SIG-M5 (cell line): ENCODE results near the gene MSANTD7.
"Not testable (repeated sequence)": the region's sequence is repeated elsewhere in the genome, so short reads cannot be mapped to it uniquely, and the experiment has no call there.

Experiments used
- DNase-seq: peaks from one replicate; lab custom pipeline; 2025; lab: John Stamatoyannopoulos, UW

Gene MSANTD7, protein sequence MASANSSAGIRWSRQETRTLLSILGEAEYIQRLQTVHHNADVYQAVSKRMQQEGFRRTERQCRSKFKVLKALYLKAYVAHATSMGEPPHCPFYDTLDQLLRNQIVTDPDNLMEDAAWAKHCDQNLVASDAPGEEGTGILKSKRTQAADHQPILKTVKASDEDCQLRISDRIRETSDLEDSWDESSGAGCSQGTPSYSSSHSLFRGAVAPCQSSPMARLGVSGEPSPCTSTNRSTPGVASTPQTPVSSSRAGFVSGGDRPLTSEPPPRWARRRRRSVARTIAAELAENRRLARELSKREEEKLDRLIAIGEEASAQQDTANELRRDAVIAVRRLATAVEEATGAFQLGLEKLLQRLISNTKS

DNA sequence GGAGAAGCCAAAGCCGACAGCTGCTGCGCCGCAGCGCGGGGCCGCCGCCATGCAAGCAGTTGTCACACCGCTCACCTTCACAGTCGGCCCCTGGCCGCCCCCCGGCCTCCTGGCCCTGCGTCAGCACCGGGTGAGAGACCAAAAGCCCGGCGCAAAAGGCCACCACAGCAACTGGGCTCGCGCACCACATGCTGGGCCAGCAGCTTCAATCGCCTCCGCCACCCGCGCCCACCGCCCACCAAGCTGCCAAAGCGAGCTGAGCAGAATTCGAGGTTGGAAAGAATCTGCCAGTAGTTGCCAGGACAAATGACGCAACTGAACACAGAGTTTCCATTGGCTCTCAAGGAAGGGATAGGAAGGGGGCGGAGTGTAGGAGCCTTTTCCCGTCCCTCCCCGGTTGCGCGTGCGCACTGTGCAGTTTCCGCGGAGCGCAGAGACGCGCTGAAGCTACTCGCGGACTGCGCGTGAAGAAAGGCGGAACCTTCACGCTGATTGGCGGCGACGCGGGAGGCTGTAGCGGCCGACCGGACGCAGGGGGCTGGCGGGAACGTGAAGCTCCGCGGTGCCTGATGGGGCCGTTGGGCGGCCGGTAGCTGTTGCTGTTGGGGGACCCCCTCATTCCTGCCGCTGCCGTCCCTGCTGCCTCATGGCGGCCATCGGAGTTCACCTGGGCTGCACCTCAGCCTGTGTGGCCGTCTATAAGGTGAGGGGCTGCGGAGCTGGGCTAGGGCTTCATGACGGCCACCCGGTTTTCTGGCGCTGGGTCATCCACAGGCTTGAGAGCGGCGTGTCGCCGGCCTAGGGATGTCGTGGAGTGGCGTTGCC is at the start of gene MSANTD7, which contains the start of the genes CDNF and HSPA14:
Gene MSANTD7 (plus strand): TSS at position 550 of the 825 bp plus-strand sequence. CDS start 3,979 bp downstream, outside the sequence.
Gene CDNF (minus strand): TSS at position 281 of the 825 bp plus-strand sequence. CDS start 91 bp downstream, at position 190.
Gene HSPA14 (plus strand): TSS at position 550 of the 825 bp plus-strand sequence. CDS start 97 bp downstream, at position 647.
- DNase-seq, result peak; percentile 77

DNA sequence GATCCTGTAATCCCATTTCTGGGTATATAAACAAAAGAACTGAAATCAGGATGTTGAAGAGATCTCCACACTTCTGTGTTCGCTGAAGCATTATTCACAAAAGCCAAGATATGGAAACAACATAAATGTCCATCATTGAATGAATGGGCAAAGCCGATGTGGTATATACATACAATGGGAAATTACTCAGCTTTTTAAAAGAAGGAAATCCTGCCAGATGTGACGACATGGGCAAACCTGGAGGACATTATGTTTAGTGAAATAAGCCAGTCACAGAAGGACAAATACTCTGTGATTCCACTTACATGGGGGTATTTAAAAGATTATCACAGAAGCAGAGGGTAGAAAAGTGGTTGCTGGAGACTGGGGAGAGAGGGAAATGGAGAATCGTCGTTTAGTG is 39.5 kb upstream of the MSANTD7 start:
- DNase-seq, result no peak

DNA sequence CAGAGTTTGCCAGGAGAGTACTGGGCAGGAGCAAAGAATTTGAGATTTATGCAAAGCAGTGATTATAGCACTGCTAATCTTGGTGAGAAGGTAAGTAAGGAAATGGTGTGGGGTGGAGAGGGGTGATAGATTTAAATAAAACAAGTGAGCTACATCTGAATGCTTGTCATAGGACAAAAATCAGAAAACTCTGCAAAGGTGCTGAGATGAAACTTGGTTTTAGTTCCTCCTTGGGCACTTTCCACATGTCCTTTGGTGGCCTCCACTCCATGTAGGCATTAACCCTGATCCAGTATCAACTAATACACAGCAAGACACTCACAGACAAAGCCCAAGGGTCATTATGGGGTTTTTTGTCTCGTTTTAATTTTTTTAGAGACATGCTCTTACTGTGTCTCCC is 37.7 kb upstream of the MSANTD7 start:
- no peak for DNase-seq

DNA sequence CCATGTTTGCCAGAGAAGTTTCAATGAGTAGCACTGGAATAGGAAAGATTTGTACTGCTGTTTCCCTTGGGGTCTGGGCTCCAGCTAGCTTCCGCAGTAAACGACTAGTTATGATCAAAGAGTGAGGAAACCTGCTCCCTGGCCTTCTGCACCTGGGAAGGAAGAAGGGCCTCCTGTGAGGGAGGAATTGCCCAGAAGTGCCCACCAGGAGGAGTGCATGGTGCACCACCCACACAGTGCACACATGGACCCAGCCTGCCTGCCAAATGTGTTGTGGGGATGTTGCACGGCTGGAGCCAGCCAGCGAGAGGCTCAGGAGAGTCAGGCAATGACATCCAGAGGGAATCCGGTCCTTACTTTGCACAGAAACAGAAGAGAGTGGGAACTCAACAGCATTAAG is 36.4 kb upstream of the MSANTD7 start:
- no peak for DNase-seq

DNA sequence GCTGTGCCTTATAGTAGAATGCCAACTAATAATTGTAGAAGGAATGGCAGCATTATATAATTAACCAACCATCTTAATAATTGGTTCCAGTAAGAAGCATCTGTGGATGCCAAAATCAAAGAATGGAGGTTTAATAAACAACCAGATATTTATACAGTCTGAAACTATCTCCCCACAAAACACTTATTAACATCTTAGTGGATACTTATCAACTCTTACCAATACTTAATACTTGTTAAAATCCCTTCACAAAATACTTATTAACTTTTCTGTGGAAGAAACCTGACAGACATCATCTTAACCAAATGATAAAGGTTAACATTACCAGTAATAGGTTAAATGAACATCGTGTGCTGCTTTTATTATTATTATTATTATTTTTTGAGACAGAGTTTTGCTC is 34.3 kb upstream of the MSANTD7 start:
- DNase-seq, result no peak

DNA sequence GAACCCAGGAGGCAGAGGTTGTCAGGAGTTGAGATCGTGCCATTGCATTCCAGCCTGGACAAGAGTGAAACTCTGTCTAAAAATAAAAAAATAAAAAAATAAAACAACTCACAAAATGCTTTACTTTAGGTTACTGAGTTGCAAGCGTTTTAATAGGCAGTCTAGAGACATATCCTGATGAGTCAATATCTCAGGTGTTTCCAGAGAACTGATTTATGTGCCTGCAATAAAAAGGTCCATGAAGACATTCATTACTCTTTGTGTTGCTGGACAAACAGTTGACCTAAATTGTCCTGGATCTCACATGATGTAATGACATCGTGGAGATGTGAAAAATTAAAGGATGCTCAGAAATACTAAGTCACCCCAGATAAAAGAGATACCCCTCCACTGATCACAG is 31.8 kb upstream of the MSANTD7 start:
- no peak for DNase-seq

DNA sequence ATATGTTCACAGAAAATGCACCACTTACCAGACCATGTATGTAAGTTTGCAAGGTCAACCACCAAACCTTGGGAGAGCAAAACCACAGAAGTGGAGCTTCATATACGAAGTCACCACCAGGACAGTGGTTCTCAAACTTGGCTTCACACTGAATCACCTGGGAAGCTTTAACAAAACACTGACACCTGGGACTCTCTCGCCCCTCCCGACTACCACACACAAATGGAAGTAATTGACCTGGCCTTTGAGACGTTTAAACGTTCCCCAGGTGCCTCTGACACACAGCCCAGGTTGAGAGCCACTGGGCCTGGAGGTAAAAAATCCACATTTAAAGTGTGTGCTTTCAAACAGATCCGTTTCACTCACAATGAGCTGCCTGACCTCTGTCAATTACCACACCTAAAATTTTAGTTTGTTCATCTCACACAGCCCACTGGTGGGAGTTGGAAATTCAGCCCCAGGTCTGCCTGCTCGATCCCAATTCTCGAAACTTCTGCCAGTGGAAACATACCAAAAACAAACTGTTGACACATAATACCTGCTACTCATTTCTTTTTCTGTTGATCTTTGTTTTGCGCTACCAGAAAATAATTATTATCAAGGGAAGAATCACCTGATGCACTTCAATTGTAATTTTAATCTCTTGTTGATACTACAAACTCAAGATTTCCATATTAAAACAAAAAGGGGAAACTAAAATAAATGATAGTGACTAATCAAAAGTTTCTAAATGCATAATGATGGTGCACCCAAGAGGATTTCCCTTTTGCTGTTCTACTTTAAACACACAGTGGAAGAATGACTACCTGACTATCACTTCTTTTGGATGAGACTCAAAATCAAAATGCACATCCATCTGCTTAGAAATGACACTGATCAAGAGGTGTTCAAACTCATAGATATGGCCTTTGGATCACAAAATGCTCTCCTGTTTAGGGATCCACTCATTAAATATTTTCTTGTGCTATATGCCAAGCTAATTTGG is 26.8 kb upstream of the MSANTD7 start:
- DNase-seq, result no peak

DNA sequence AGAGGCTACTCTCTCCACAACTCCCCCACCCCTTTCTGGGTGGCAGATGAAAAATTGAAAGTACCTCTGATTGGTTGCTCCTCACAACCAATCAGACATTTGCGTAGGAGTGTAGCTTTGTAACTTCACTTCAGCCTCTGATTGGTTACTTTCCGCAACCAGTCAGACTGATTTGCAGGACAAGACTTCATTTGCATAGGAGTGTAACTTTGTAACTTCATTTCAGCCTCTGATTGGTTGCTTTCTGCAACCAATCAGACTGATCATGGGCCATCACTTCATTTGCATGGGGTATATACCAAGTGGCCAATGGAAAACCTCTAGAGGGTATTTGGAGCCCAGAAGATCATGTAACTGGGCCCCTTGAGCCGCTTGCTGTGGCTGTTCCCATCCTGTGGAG is 25.8 kb upstream of the MSANTD7 start:
- no peak for DNase-seq

DNA sequence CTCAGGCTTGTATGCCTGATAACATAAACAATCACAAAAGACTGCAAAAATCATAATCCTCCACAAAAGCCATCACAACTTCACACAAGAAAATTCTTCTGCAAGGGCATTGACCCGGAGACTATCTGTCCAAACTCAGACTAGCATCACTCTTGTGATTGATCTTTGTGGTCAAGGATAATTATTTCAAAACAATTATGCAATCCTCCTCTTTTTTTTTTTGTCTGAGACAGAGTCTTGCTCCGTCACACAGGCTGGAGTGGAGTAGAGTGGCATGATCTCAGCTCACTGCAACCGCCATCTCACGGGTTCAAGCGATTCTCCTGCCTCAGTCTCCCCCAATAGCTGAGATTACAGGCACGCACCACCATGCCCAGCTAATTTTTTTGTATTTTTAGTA is 22.4 kb upstream of the MSANTD7 start:
- no peak for DNase-seq

DNA sequence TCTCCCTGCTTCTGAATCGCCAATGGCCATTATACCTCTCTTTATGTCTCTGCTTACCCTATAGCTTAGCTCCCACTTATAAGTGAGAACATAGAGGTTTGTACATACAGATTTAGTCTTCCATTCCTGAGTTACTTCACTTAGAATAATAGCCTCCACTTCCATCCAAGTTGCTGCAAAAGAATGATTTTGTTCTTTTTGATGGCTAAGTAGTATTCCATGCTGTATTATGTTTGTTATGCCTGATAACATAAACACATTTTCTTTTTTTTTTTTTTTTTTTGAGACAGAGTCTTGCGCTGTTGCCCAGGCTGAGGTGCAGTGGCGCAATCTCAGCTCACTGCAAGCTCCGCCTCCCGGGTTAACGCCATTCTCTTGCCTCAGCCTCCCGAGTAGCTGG is 21.4 kb upstream of the MSANTD7 start:
- DNase-seq, result not testable (repeated sequence)

DNA sequence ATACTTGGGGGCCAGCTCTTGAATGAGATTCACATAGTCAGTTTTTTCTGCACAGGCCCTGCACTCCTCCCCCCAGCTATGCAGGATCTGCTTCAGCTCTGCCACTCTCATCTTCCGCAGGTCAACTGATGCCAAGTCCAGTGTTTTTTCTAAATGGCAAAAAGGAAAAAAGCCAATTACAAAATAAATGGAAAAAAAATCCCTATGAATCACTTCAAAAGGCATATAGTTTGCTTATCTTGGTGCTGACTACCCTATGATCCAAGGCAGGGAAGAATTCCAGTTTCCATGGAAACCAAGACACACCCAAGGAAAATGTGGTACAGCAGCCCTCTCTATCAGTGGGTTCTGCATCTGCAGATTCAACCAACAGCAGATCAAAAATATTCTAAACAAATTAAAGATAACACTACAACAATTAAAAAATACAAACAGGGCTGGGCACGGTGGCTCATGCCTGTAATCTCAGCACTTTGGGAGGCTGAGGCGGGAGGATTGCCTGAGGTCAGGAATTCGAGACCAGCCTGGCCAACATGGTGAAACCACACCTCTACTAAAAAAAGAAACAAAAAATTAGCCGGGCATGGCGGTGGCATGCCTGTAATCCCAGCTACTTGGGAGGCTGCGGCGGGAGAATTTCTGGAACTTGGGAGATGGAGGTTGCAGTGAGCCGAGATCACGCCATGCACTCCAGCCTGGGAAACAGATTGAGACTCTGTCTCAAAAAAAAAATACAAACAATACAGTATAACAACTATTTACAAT is 17.9 kb upstream of the MSANTD7 start:
- DNase-seq, result no peak

DNA sequence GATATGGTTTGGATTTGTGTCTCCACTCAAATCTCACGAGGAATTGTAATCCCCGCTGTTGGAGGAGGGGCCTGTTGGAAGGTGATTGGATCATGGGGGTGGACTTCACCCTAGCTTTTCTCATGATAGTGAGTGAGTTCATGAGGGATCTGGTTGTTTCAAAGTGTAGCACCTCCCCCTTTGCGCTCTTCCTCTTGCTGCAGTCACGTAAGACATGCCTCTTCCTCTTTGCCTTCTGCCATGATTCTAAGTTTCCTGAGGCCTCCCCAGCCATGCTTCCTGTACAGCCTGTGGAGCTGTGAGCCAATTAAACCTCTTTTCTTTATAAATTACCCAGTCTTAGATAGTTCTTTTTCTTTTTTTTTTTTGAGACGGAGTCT is 17.3 kb upstream of the MSANTD7 start:
- no peak for DNase-seq

DNA sequence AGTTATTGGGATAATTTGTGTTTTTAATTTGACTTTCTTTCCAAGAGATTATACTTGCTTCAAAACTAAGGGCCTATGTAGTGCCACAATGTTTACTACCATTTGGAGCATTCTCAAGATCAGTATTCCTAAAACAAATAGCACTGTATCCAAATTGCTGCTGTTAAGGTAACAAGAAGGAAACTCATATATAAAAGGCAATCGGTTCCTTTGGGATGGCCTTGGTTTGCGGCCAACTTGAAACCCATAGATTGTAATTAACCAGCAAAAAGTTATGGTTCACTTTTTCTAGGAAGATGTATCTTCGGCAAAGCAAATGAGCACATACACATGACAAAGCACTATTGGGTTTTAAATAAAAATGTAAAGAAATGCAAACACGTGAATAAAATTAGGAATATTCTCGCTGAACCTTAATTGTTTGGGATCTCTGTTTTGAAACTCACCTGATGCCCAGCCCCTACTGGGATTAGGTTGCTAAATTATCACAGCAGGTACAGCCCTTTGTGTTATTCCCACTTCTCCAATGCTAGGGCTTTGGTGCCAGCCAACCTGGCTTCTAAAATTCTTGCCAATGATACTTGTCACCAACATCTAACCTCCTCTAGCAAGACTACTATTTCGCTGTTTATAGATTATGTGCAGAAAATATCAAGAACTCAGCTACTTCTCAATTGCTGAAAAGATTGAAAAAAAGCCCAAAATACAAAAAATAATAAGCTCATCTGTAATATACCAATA is 16.3 kb upstream of the MSANTD7 start:
- no peak for DNase-seq

DNA sequence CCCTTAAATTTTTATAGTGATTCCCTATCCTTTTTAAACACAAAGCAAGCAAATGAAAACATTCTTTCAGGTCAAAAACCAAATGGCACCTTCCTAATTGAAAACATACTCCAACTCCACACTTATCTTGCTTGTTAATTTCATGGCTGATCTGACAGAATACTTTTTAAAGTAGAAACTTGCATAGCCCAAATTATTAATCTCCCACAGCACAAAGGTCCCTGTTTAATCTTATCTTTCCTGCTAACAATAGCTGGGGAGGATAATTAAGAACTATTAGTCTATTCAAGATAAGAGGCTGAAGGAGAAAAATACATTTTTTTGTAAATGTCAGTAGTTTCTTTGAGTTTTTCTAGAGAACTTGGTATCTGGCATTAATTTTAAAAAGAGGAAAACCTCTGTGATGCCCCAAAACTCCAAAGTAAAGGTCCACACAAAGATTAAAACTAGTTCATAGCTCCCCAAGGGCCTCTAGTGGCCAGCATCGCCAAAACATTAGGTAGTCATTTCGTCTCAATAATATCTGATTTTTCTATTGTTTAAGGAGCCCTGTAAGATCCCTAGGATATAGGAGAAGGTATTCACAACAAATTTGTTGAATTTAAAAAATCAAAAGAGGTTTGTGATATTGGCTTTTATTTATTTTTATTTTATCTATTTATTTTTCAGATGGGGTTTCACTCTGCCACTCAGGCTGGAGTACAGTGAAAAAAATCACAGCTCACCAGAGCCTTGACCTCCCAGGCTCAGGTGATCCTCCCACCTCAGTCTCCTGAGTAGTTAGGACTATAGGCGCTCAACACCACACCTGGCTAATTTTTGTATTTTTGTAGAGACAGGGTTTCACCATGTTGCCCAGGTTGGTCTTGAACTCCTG is 15.0 kb upstream of the MSANTD7 start:
- DNase-seq, result no peak

DNA sequence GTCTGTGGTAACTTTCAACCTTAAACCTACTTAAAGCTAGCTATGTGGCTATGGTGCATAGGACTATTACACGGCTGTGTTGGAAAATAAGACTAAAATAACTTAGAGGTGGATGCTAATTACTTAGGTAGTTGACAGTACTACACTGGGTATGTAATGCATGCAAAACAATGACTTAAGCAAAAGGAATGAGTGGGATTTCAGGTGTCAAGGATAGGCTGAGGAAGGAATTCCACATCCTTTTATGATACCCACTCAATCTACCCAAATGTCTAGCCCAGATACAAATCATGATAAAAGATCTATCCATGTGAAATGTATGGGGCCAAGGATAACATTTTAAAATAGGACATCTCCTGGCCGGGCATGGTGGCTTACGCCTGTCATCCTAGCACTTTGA is 14.1 kb upstream of the MSANTD7 start:
- no peak for DNase-seq

DNA sequence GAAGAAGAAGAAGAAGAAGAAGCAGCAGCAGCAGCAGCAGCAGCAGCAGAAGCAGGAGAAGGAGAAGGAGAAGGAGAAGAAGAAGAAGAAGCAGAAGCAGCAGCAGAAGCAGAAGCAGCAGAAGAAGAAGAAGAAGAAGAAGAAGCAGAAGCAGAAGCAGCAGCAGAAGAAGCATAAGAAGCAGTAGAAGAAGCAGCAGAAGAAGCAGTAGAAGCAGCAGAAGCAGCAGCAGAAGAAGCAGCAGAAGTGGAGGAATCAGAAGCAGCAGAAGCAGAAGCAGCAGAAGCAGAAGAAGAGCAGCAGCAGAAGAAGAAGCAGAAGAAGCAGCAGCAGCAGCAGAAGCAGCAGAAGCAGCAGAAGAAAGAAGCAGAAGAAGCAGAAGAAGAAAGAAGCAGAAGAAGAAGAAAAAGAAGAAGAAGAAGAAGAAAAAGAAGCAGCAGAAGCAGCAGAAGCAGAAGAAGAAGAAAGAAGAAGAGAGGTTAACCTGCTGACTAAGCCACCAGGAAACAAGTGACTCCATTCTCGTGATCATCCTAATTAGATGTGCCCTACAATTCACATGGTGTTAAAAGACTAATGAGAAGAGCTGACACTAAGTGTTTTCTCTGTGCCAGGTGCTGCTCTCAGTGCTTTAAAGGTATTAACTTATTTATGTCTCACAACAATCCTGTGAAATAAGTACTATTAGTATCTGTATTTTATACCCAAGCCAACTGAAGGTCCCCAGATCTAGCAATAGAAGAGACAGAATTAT is 11.9 kb upstream of the MSANTD7 start:
- no peak for DNase-seq

DNA sequence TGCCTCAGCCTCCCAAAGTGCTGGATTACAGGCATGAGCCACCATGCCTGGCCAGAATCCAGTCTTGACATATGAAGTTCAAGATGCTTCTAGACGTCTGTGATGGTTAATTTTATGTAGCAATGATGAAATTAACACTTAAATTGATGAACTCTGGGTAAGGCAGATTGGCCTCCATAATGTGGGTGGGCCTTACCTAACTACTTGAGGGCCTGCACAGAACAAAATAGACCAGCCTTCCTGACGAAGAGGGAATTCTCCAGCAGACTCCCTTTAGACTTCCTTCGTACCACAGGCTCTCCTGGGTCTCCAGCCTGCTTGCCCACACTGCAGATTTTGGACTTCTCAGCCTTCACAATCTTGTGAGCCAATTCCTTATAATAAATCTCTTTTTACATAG is 5.0 kb upstream of the MSANTD7 start:
- DNase-seq, result no peak

DNA sequence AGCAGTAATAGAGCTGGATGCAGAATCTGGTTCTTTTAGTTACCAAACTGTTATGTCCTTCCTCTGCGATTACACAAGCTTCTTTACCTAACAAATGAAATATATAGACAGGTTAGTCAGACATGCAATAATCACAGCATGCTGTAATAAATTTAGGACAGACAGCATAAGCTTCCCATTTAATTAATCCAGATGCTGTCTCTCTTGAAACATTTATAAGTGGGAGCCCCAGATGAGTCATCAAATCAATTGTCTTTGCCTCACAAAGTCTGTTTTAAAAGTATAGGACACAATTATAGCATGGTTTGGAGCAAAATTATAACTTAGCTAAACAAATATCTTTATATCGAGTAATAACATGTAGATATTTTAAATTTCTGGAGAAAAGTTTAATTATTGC is 1.9 kb upstream of the MSANTD7 start:
- no peak for DNase-seq
